ENCODE data around the gene PRSS21.

PRSS21 gene

DNA sequence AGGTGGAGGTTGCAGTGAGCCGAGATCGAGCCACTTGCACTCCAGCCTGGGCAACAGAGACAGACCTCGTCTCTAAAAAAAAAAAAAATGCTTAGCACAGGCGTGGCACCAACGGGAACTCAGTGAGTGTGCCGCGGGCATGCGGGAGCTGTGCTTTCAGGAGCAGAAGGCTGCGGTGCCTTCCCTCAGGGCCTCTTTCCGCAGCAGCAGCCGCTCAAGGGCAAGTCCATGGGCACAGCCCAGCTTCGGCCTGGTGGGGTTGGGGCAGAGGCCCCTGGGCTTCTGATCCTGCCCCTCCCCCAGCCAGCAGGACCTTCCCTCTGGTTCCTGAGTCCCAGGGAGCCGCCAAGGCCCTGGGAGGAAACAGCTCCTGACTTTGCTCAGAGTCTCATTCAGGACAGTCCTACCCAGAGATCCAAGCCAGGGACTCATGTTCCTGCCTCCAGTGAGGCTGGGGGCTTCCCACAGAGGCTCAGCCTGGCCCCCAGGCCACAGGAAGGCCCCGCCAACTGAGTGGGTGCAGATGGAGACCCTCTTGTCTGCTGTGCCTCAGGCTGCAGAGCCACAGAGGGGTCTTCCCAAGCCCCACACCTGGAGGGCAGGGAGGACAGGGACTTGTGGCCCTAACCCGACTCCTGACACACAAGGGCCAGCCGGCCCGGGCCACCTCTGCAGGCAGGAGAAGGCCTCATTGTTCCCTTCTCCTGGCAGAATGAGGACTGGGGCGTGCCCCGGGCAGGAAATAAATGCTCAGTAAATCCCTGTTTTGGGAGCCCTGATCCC lies 9.7 kb downstream of the PRSS21 start:
- no peak for DNase-seq

DNA sequence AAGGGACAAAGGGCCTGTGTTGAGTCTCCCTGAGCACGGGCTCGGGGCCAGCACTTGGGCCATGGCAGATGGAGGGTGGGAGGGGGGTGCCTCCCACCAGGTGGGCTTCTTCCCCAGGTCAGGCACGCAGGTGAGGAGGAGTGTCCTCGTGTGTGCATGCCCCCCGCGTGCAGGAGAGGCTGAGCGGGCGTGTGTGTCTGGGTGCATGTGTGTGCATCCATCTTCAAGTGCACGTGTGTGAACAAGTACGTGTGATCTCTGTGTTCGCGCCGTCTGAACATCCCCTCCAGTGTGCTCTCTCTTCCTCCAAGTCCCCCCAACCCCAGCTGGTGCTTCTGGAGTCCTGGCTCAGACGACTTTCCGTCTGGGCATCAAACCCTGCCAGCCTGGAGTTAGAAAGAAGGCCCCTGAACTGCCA lies 10.3 kb downstream of the PRSS21 start:
- DNase-seq: no peak

DNA sequence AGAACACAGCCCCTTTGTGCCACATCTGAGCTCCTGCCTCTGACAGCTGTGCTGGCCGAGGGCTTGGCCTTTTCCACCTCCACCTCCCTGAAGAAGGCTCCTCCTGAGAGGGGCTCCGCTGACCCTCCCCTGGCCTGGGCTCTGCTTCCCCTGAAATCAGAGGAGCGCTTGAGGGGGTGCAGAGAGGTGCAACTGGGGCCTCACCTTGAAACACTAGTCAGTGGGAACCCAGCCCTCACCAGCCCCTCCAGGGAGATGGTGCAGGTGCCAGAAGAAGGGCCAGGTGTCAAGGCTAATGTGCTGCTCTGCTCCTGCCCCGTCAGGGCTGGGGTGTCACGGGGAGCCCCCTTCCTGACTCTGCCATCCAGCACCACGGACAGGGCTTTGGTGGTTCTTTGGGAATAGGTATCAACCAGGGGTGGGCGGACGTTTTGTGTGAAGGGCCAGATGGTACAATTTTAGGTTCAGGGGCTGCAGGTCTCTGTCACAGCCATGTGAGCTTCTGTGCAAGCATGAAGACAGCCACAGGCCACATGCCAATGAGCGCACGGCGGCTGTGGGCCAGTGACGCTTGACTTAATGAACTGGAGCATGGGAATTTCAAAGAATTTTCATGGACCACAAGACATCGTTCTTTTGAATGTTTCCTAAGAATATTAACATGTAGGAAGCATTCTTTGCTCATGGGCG lies 10.9 kb downstream of the PRSS21 start:
- no peak for DNase-seq

DNA sequence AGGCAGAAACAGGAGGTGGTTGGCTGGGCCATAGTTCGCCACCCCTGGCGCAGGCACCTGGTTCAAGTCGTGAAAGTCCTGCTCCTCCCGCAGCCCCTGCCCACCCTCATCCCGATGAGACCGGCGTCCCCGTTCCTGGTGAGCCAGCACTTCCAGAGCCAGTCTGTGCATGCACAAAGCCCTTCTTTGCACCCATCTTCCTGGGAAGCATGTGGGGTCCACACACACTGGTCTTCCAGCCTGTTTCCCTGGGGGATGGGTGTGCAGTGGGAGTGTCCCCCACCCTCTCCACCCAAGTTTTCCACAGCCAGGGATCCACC lies 11.4 kb downstream of the PRSS21 start:
- no peak for DNase-seq

DNA sequence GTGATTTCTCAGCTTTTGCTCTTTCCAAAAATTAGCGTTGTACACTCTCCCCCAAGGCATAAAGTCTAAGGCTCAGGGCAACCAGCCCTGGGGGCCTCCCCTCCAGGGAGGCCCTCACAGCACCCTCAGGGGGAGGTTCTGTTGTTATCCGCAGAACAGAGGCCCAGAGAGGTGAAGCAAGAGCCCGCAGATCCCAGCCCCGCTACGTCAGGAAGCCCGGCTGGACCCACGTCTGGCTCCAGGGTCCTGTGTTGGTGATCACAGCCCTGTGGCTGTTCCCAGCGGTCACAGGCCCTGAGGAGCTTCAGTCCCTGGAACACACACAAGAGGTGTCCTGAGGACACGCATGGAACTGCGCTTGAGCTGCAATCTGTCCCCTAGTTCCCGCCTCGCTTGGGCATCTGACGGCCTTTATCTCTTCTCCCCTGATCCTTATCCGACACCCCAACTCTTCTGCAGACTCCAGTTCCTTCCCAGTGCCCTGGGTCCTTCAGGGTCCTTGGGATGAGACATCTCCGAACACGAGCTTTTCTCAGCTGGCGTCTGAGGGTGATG lies 11.9 kb downstream of the PRSS21 start:
- DNase-seq: no peak

DNA sequence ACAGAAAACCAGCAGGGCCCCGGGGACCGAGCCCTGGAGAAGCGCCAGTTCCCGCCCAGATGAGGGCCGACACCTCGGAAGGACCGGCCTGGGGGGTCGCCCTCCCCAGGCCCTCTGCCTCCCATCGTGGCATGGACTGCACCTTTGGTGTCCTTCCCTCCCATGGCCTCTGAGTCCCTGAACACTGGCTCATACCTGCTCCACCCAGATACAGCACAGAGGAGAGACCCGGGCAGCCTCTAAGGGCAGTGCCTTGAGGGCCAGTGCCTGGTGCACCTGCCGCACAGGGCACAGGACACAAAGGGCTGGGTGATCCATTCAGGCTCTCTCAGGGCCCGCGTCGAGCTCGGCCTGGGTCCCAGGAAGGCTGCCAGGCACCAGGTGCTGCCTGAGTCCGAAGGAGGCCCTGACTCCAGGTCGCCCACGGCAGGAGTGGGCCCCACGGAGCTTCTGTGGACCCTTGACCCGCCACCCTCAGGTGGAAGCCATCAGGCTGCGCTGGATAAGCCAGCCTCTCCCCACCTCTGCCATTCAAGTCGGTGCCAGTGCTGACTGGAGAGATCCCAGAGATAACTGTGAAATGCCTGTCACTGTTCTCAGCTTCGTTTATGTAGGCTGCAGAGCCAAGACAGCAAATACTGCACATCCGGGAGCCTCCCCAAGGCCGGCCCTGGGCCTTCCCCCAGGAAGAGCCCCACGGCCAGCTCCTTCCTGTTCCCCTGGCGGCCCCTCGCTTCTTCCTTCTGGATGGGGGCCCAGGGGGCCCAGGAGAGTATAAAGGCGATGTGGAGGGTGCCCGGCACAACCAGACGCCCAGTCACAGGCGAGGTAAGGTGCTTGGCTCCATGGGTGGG lies 12.7 kb downstream of the PRSS21 start, which contains the start of gene ZG16B:
ZG16B (plus strand) TSS at position 803 of the 854 bp plus-strand sequence. CDS start 139 bp downstream, outside the sequence.
- DNase-seq: no peak

DNA sequence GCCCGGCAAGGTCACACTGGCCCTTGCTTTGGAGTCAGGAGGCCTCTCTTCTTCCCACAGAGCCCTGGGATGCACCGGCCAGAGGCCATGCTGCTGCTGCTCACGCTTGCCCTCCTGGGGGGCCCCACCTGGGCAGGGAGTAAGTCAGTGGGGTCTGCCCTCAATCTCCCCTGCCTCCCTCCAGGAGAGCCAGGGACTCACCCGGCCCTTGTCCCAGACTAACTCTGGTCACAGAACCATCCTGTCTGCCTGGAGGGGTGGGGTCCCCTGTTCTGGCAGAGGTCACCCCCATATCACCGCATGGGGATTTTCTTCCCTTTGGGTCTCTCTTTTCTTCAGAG lies 13.3 kb downstream of the PRSS21 start:
- no peak for DNase-seq

DNA sequence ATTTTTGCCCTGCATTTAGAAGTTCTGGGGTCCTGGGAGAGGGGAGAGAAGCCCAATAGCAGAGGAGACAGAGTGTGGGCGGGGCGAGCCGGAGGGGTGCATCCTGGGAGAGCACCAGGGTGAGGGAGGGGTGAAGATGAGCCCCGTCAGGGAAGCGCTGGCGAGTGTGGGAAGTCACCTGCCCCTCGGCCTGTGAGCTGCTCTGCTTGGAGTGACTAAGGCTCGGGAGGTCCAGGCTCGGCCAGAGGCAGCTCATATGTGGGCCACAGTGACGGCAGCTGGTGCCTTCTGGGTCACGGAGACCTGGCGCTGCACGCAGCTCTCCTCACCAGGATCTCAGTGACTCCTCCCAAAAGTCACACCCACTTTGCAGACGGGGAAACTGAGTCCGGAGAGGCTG lies 14.2 kb downstream of the PRSS21 start:
- DNase-seq: no peak

DNA sequence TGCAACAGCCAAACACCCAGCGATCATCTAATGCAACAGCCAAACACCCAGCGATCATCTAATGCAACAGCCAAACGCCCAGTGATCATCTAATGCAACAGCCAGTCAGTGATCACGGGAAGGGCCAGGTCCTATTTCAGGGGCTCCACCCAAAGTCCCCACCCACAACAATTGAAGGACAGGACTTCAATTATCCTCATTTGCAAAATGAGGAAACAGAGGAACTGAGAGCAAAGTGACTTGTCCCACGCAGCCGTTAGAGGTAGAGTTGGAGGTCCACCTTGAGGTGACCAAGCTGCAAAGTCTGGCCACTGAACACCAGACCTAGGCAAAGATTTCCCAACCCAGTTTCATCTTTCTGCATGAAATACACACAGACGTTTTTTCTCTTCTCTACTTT lies 16.7 kb downstream of the PRSS21 start:
- DNase-seq: no peak

DNA sequence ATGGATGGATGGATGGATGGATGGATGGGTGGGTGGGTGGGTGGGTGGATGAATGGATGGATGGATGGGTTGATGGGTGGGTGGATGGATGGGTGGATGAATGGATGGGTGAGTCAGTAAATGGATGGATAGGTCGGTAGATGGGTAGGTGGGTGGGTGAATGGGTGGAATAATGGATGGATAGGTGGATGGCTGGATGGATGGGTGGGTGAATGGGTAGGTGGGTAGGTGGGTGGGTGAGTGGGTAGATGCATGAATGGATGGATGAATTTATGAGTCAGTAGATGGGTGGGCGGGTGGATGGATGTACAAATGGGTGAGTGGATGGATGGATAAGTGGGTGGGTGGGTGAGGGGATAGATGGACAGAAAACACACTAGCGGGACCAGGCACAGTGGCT lies 17.9 kb downstream of the PRSS21 start:
- DNase-seq: no peak

DNA sequence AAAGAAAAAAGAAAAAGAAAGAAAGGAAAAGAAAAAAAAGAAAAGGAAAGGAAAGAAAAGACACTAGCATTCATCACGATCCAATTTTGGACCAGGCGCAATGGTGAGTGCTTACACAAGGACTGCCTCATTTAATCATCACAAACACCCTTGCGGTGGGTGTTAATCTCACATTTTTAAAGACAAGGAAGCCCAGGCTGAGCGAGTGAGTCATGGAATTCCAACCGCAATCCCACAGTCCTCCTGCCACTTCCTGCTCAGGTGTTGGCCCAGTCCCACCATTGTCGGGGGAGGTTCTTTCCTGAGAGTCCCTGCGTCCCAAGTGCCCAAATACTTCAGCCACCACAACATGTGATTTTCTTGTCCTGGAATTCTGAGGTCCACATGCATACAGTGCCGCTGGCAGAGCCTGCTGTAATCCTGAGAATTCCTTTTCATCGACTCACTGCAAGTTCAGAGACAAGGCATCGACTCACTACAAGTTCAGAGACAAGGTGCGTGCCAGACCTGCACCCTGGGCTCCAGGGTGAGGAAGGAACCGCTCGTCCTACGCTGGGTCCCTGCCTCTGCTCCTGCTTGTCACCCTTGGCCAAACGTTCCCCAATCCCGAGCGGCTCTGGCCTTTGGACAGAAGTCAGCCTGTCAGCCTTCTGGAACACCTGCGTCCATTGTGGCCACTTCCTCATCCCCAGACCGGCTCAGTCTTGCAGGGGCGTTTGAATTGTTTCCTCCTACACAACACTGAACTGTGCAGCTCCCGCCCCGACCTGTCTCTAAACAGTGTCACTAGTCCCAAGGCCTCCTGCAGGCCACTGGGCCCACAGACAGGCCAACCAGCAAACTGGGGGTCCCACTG lies 18.8 kb downstream of the PRSS21 start:
- DNase-seq: no peak

DNA sequence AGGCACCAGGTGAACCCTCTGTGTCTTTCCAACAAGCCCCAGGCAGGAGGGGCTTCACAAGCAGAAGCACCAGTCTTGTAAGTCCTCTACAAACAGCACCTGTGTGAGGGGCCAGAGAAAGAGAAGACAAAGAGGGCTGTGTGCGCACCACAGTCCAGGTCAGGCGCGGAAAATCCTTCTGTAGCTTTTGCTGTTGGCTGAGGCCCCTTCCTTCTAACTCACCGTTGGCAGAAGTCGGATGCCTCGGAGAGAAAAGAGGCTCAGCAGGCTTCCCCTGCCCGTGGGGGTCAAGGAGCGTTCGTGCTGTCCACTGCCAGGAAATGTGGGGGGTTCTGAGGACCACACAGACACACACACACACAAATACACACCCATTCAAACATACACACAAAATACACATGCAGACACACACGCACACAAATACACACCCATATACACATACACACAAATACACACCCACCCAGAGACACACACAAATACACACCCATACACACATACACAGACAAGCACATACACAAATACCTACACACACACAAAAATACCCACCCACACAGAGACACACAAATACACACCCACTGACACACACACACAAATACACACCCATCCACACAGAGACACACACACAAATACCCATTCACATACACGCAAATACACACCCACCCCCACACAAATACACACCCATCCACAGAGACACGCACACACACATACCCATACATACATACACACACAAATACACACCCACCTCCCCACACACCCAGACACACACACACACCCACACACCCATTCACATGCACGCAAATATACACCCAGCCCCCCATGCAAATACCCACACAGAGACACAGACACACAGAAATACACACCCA lies 19.8 kb downstream of the PRSS21 start:
- no peak for DNase-seq

DNA sequence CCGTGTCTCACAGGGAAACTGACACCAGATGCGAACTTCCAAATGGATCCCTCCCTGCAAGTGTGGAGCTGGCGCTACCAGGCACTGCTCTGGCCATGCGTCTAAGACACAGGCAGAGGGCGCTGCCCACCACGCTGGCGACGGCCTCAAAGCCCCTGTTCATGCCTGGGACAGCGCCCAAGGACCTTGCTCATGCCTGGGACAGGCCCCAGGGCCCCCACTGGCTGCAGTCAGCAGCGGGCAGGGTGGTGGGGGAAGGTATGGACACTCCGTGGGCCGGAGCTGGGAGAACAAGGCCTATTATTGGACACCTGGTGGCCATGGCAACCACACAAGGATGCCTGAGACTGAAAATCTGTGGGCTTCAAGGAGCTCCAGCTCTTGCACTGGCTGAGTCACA lies 21.9 kb downstream of the PRSS21 start:
- peak; percentile 22 to 56 for DNase-seq

DNA sequence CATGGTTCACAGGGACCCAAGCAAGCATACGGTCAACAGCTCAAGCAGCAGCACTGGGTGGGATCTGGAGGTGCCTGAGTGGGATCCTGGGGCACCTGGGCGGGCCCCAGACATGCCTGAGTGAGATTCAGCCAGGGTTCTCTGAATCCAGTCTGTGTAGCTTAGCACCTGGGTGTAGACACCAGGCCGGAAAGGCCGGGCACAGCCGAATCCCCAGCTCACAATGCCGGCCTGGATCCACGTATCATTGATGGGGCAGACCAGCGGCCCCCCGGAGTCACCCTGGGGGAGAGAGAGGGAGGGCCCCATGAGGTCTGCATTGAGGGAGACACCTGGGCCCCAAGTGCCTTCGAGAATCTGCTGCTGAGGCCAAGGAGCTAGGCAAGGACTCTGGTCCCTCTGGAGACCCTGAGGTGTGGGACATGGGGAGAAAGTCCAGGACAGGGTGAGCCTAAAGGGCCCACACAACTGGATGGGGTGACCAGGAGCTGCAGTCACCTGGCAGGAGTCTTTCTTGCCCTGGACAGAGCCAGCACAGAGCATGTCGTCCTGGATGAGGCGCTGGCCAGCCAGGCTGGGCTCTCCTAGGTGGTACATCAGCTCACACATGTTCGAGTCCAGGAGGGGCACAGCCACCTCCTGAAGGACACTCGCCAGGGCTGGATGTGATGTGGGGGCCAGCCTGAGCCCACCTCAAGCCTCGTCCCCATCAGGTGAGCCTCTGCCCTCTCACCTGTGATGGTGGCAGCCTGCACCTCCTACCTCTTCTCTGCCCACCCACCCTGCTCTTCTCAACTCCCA lies 22.8 kb downstream of the PRSS21 start:
- DNase-seq: no peak

DNA sequence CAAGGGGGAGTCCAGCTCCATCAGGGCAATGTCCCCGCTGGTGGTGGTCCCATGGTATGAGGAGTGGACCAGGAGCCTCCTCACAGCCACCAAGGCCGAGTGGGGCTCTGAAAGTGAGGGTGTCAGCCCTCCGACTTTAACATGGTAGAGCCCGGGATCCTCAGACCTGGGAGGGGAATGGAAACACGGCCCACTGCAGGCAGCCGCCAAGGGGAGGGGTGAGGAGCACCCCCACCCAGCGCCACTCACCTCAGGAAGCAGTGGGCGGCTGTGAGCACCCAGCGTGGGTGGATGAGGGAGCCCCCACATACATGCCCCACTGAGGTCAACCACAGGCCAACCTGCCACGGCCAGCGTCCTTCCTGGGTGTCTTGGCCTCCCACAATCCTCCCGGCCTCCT lies 23.9 kb downstream of the PRSS21 start:
- DNase-seq: no peak

DNA sequence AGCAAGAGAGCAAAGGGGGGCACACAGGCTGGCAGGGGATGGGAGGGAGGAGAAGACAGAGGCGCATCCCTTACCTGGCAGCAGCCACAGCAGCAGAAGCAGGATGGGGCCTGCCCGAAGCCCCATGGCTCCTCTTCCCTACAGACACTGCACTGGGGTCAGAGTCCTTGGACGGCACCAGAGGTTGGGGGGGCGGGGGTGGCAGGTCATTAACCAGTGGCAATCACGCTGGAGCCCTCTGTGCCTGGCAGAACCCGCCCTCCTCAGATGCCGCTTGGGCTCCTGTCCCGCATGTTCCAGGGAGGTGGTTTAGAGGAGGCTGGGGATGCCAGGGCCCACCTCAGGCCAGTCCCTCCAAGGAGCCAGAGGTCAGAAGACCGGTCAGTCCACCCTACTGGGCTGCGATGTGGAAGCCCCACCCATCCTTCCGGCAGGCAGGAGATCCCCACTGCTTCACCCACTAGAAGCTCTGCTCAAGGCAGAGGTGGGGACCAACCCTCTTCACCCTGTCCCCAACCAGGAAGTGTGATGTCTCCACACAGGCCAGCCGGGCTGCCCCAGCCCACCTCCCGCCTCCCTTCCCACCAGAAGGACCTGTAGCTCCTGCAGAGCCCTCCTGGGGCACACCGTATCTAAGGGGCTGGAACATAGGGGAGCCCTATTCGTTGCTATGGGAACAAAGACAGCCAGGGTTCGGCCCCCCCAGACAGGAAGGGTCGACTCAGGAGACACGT lies 24.7 kb downstream of the PRSS21 start:
- DNase-seq: no peak

DNA sequence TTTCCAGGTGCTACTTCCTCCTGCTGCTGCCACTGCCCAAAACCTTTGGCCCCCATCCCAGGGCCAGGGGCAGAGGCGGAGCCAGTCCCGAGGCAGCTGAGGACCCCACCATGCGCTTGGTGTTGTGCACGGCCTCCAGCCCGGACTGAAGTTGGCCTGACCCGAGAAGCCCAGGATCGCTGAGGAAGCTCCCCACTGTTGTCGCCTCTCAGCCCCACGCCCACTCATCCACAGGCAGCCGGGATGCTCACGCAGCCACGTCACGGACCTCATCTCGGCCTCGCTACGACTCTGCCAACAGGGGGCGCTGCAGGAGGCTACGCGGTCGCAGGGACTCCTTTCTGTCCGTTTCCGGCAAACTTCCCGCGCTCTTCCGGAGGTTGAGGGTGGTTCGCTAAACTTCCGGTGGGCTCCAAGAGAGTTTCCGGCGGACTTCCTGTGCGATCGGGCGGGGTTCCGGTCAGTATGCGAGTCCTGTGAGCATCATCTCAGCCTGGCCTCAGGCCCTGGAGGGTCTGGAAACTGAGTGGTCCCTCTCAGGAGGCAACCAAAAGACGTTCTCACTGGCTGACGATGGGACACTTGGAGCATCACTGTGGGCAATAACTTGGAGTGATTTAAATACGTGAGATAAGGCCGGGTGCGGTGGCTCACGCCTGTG lies 25.4 kb downstream of the PRSS21 start:
- no peak for DNase-seq

DNA sequence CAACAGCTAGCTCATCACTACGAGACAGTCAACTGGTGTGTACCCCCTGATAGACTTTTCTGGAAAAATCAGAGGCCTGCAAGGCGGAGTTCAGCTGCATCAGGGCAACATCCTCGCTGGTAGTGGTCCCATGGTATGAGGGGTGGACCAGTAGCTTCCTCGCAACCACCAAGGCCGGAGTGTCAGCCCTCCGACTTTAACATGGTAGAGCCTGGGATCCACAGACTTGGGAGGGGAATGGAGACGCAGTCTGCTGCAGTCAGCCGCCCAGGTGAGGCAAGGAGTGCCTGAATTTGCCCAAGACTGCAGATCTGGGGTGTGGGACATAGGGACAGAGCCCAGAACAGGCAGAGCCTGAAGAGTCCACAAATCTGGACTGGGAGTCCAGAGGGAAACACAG lies 26.5 kb downstream of the PRSS21 start:
- no peak for DNase-seq

DNA sequence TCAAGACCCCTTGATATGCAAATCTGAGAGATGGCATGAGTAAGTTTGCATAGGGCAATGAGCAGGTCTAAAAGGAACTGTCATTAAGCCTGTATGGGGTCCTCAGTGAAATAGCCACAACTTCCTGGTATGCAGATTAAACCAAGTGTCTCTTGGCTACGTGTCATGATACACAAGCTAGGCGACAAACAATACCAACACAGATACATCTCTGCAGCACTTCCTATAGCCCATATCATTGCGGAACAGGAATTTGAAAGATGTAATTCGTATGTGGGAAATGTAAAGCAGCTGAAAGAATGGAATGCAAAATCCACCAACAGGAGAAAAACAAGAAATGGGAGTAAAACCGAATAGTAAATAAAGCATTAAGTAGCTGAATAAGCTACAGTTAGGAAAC lies 28.1 kb downstream of the PRSS21 start:
- no peak for DNase-seq
